Small intestine (tissue), 7 donors: ENCODE results near the gene ZGLP1. TPM values are rescaled to one million over a fixed set of nuclear protein-coding genes. Genes with fewer than 3 reads are reported as not detected.

Source experiments
- DNase-seq, 2 donors: peaks; one replicate each; pipeline versions ENCODE4 v3.0.0 to v3.0.0-alpha.2; 2013
- FAIRE-seq: peaks from 2 replicates; lab custom pipeline; 2012; peaks lifted over from hg19 to GRCh38; lab: Jason Lieb, UNC
- H3K27ac ChIP-seq, 3 donors: one replicate each; pipeline ENCODE4 v1.5.1; 2013; ENCODE audit warnings: low read length in 2 of 3, mild to moderate bottlenecking in 2 of 3, control low read depth in 1 of 3, inconsistent platforms in 1 of 3, low read depth in 1 of 3, moderate library complexity in 1 of 3
- H3K27me3 ChIP-seq, 3 donors: one replicate each; pipeline ENCODE4 v1.6.1; 2013; ENCODE audit warnings: low read length in 3 of 3, inconsistent platforms in 1 of 3; ENCODE audit not compliant: control insufficient read depth in 3 of 3, insufficient read depth in 3 of 3
- H3K36me3 ChIP-seq, 3 donors: one replicate each; pipeline ENCODE4 v1.6.1; 2013; ENCODE audit warnings: low read length in 3 of 3, inconsistent platforms in 1 of 3, low read depth in 1 of 3, mild to moderate bottlenecking in 1 of 3, moderate library complexity in 1 of 3; ENCODE audit not compliant: control insufficient read depth in 3 of 3, insufficient read depth in 2 of 3
- H3K4me1 ChIP-seq, 3 donors: one replicate each; pipeline ENCODE4 v1.6.1; 2013; ENCODE audit warnings: low read length in 2 of 3, inconsistent platforms in 1 of 3, low read depth in 1 of 3, mild to moderate bottlenecking in 1 of 3, moderate library complexity in 1 of 3; ENCODE audit not compliant: control insufficient read depth in 3 of 3, insufficient read depth in 2 of 3
- H3K4me3 ChIP-seq, 3 donors: one replicate each; pipeline ENCODE4 v1.5.1; 2013; ENCODE audit warnings: low read length in 3 of 3, control low read depth in 1 of 3, inconsistent platforms in 1 of 3, low read depth in 1 of 3, mild to moderate bottlenecking in 1 of 3, moderate library complexity in 1 of 3
- H3K9me3 ChIP-seq, 2 donors: one replicate each; pipeline ENCODE4 v1.6.1; 2013; ENCODE audit warnings: low read depth in 1 of 2, low read length in 1 of 2; ENCODE audit not compliant: control insufficient read depth in 2 of 2, insufficient read depth in 1 of 2
- WGBS, 3 donors: extraction: QIAGEN DNeasy Blood & Tissue Kit; methylation state at CpG; one replicate each; pipeline ENCODE4 v1.1.7; 2013; 5-methylcytosine and 5-hydroxymethylcytosine counted together
- polyA plus RNA-seq, 4 donors: library from polyadenylated mRNA; stranded (reverse) in 3 of 4; unstranded in 1 of 4; fragments of 200-250 nt in 3 of 4; fragments of 120-200 nt in 1 of 4; gene quantifications; one replicate each; pipeline versions ENCODE4 v1.2.1 to v1.2.3, GENCODE V29; 2013
- donor health status: healthy with polysubstance abuse.
- donor health status: control.
- donor health status: control.
- donor health status: Bipolar disorder and iron deficiency.
- donor health status: healthy.

ZGLP1 gene
- polyA plus RNA-seq, 4 donors = 5.8 to 9.5 (median 7.7) TPM

DNA sequence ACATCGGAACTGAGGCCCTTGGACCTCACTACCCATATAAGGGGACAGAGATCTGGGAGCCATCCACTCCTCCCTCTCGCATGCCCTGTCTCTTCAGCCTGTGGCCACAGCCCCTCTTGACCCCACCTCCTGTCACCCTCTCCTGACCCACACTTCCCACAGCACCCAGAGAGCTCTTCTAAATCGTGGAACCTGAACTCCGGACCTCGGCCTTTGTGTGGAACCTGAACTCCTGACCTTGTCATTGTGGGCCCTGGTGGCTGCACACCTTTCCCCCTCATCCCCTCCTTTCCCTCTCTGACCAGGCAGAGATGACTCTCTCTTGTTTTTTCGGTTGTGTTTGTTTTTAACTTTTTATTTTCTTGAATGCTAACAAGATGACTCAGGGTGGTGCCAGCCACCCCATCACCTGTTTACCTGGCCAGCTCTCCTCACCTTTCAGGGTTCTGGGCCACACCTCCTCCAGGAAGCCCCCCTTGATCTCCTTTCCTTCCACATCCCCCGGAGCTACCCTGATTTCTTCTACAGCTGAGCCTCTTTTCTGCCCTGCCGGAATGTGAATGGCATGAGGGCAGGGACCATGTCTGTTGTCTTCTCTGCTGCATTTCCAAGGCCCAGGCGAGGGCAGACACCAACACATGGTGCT, 52.5 kb downstream of the ZGLP1 start:
- H3K27me3 ChIP-seq = no peaks in the 10 kb centered on the region
- FAIRE-seq (no peak), DNase-seq (no peak)
- 68 to 83% (median 81%) methylated on average over 8 to 9 of the region's 9 CpGs for WGBS, 3 donors
- H3K36me3 ChIP-seq = peaks cover 4 to 65% (median 8%) of the 10 kb centered on the region in 3 donors
- no peaks in the 10 kb centered on the region for H3K9me3 ChIP-seq
- H3K4me3 ChIP-seq = no peak overlapping the region
- H3K4me1 ChIP-seq = no peaks in the 10 kb centered on the region
- peak overlapping the region in 1 of 3 donors; percentile 2 for H3K27ac ChIP-seq

DNA sequence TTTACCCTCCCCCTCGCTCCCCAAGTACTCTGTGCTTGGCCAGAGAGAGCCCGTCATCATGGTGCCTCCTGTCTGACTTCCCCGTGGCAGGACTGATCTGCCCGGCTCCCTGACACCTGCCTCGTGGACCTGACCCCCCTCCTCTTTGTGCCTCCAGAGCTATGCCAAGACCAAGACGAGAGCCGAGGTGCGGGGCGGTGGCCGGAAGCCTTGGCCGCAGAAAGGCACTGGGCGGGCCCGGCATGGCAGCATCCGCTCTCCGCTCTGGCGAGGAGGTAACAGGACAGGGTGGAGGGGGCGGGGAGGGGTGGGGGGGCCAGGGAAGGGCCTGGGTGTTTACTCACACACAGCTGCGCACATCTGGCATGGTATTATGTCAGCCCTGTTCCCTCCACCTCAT, 53.1 kb downstream of the ZGLP1 start:
- FAIRE-seq (no peak), DNase-seq (no peak)
- H3K27ac ChIP-seq = no peak overlapping the region
- no peaks in the 10 kb centered on the region for H3K4me1 ChIP-seq
- 86 to 90% (median 89%) methylated on average over 14 to 18 of the region's 18 CpGs for WGBS, 3 donors
- no peaks in the 10 kb centered on the region for H3K27me3 ChIP-seq
- H3K9me3 ChIP-seq = no peaks in the 10 kb centered on the region
- H3K4me3 ChIP-seq = no peak overlapping the region
- peaks cover 4 to 65% (median 8%) of the 10 kb centered on the region in 3 donors for H3K36me3 ChIP-seq

DNA sequence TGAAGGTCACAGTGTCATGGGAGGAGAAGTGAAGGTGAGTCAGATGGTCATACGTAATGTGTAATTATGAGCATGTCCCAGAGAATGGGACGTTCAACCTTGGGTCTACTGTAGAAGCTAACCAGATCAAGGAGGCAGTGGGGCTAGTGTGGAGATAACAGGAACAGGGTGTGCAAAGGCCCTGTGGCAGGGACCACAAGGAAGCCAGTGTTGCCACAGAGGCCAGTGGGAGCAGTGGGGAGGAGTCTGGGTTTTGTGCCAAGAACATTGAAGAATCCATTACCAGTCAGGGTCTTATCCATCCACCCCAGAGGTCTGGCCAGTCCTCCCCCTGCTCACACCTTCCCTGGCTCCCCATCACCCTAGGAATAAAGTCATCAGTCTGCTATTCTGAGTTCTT, 54.3 kb downstream of the ZGLP1 start:
- no peaks in the 10 kb centered on the region for H3K4me1 ChIP-seq
- 71 to 91% (median 89%) methylated on average over 2 of the region's 2 CpGs for WGBS, 3 donors

More for the DNA sequence above, 54.3 kb downstream of the ZGLP1 start:
- DNase-seq = no peak
- Histone ChIP-seq H3K4me3 (no peak overlapping the region), H3K27ac (no peak overlapping the region), H3K36me3 (peaks cover 4 to 64% (median 8%) of the 10 kb centered on the region in 3 donors), H3K27me3 (no peaks in the 10 kb centered on the region), H3K9me3 (no peaks in the 10 kb centered on the region)
- FAIRE-seq = no peak

Other genes with a start within 250 kb of the ZGLP1 start
- 10 to 100 TPM; 32.5 to 60.8 (median 37.0) TPM for gene SHFL, start 223.5 kb downstream of the ZGLP1 start, polyA plus RNA-seq
- 1 to 10 TPM in 1 of 4 donors, under 1 TPM in 3; 0.45 to 8.7 (median 0.63) TPM for gene ANGPTL6, start 207.1 kb downstream of the ZGLP1 start, polyA plus RNA-seq
- gene PPAN, start 203.5 kb downstream of the ZGLP1 start, polyA plus RNA-seq = 10 to 100 TPM; 26.2 to 48.3 (median 35.3) TPM
- 10 to 100 TPM in 2 of 4 donors, 1 to 10 TPM in 2; 3.8 to 14.6 (median 9.9) TPM for gene P2RY11, start 198.1 kb downstream of the ZGLP1 start, polyA plus RNA-seq
- 100 to 1,000 TPM; 138 to 218 (median 213) TPM for gene EIF3G, start 189.9 kb downstream of the ZGLP1 start, polyA plus RNA-seq
- gene DNMT1, start 114.9 kb downstream of the ZGLP1 start, polyA plus RNA-seq = 10 to 100 TPM in 3 of 4 donors, 1 to 10 TPM in 1; 10.0 to 44.8 (median 22.9) TPM
- gene S1PR2, start 78.5 kb downstream of the ZGLP1 start, polyA plus RNA-seq = 1 to 10 TPM in 2 of 4 donors, under 1 TPM in 1, not detected in 1; 0.81 to 4.3 (median 3.2) TPM
- gene MRPL4, start 57.6 kb downstream of the ZGLP1 start, polyA plus RNA-seq = 10 to 100 TPM; 35.0 to 85.8 (median 48.0) TPM
- gene ICAM1, start 38.7 kb downstream of the ZGLP1 start, polyA plus RNA-seq = 10 to 100 TPM in 2 of 4 donors, 1 to 10 TPM in 2; 1.6 to 18.2 (median 11.5) TPM
- gene ICAM4, start 22.9 kb downstream of the ZGLP1 start, polyA plus RNA-seq = 1 to 10 TPM in 1 of 4 donors, under 1 TPM in 2, not detected in 1; 0.54 to 2.1 (median 0.58) TPM
- gene ICAM5, start 19.9 kb downstream of the ZGLP1 start, polyA plus RNA-seq = under 1 TPM in 3 of 4 donors, not detected in 1; 0.10 to 0.54 (median 0.52) TPM
- 10 to 100 TPM; 15.1 to 22.9 (median 18.0) TPM for gene FDX2, start 6.2 kb upstream of the ZGLP1 start, polyA plus RNA-seq
- 10 to 100 TPM; 14.1 to 50.0 (median 21.1) TPM for gene RAVER1, start 23.7 kb upstream of the ZGLP1 start, polyA plus RNA-seq
- gene ICAM3, start 29.8 kb upstream of the ZGLP1 start, polyA plus RNA-seq = 10 to 100 TPM in 3 of 4 donors, 1 to 10 TPM in 1; 8.3 to 23.8 (median 16.0) TPM
- 100 to 1,000 TPM in 3 of 4 donors, 10 to 100 TPM in 1; 81.8 to 162 (median 124) TPM for gene TYK2, start 70.8 kb upstream of the ZGLP1 start, polyA plus RNA-seq
- 100 to 1,000 TPM; 128 to 202 (median 147) TPM for gene CDC37, start 93.7 kb upstream of the ZGLP1 start, polyA plus RNA-seq
- gene PDE4A, start 110.7 kb upstream of the ZGLP1 start, polyA plus RNA-seq = 1 to 10 TPM in 3 of 4 donors, under 1 TPM in 1; 0.67 to 3.5 (median 2.0) TPM
- 10 to 100 TPM; 35.1 to 73.8 (median 56.4) TPM for gene KEAP1, start 193.5 kb upstream of the ZGLP1 start, polyA plus RNA-seq
- gene S1PR5, start 207.6 kb upstream of the ZGLP1 start, polyA plus RNA-seq = under 1 TPM in 2 of 4 donors, not detected in 2; 0.09 to 0.89 TPM
- gene ATG4D, start 234.1 kb upstream of the ZGLP1 start, polyA plus RNA-seq = 100 to 1,000 TPM in 2 of 4 donors, 10 to 100 TPM in 2; 24.0 to 181 (median 105) TPM